ENCODE results near the gene MYB.

The MYB gene

GRCh38 chr6:135215160-135215559 is 34.1 kb downstream of the MYB start:
- no peaks in the 10 kb centered on the region for H3K4me1 ChIP-seq (ENCODE audit: low read depth, poor library complexity, severe bottlenecking)
- TF ChIP-seq CTCF (conservative IDR thresholded peaks at IDR 0.05; ENCODE audit: low read depth, low read length): no peak
- H4K20me1 ChIP-seq (ENCODE audit: insufficient read depth): no peaks in the 10 kb centered on the region
- no peak overlapping the region for H2AFZ ChIP-seq (ENCODE audit: low read depth)
- no peak overlapping the region for H3K4me3 ChIP-seq (IDR thresholded peaks at IDR 0.05; ENCODE audit: insufficient read depth, low read depth, low read length)
- no peak overlapping the region for H3K27ac ChIP-seq
- H3K79me2 ChIP-seq (ENCODE audit: insufficient read depth, low read depth): no peaks in the 10 kb centered on the region
- H3K9ac ChIP-seq: no peak overlapping the region
- no peaks in the 10 kb centered on the region for H3K27me3 ChIP-seq (ENCODE audit: insufficient read depth, low read depth)
- 0 out of 2 replicates have a peak, but pooled peaks cover 8% of the 10 kb centered on the region for H3K36me3 ChIP-seq (ENCODE audit: insufficient read depth)
- no peak overlapping the region for H3K4me2 ChIP-seq

DNA sequence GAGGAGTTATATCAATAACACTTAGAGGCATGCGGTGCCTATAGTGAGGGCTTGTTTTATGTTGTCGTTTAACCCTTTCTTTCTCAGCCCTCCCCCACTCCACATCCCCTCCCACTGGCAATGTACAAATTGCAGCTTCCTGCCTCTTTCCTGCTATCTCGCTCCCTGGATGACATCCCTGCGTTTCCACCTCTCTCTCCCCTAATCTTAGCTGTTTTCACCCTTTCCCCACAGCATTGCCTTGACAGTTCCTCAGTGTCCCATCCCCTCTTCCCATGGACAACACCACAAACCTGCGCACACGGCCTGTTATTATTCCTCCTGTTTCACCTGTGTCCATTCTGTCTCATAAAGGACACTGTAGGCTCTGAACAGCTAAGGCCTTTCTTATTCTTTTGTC is 34.5 kb downstream of the MYB start:
- Histone ChIP-seq H3K4me3 (IDR thresholded peaks at IDR 0.05; ENCODE audit: insufficient read depth, low read depth, low read length) (no peak overlapping the region), H3K27me3 (ENCODE audit: insufficient read depth, low read depth) (no peaks in the 10 kb centered on the region), H2AFZ (ENCODE audit: low read depth) (no peak overlapping the region), H3K79me2 (ENCODE audit: insufficient read depth, low read depth) (no peaks in the 10 kb centered on the region), H3K27ac (no peak overlapping the region), H3K9ac (no peak overlapping the region), H4K20me1 (ENCODE audit: insufficient read depth) (no peaks in the 10 kb centered on the region), H3K4me2 (no peak overlapping the region), H3K36me3 (ENCODE audit: insufficient read depth) (0 out of 2 replicates have a peak, but pooled peaks cover 8% of the 10 kb centered on the region), H3K4me1 (ENCODE audit: low read depth, poor library complexity, severe bottlenecking) (no peaks in the 10 kb centered on the region)
- no peak for TF ChIP-seq CTCF (conservative IDR thresholded peaks at IDR 0.05; ENCODE audit: low read depth, low read length)

GRCh38 chr6:135217663-135218062 is 36.6 kb downstream of the MYB start:
- Histone ChIP-seq H3K4me3 (IDR thresholded peaks at IDR 0.05; ENCODE audit: insufficient read depth, low read depth, low read length) (no peak overlapping the region), H3K4me2 (no peak overlapping the region), H2AFZ (ENCODE audit: low read depth) (no peak overlapping the region), H3K4me1 (ENCODE audit: low read depth, poor library complexity, severe bottlenecking) (peaks cover 8% of the 10 kb centered on the region), H3K27me3 (ENCODE audit: insufficient read depth, low read depth) (no peaks in the 10 kb centered on the region), H3K36me3 (ENCODE audit: insufficient read depth) (0 out of 2 replicates have a peak, but pooled peaks cover 8% of the 10 kb centered on the region), H4K20me1 (ENCODE audit: insufficient read depth) (no peaks in the 10 kb centered on the region), H3K9ac (no peak overlapping the region), H3K27ac (no peak overlapping the region), H3K79me2 (ENCODE audit: insufficient read depth, low read depth) (no peaks in the 10 kb centered on the region)
- no peak for TF ChIP-seq CTCF (conservative IDR thresholded peaks at IDR 0.05; ENCODE audit: low read depth, low read length)

DNA sequence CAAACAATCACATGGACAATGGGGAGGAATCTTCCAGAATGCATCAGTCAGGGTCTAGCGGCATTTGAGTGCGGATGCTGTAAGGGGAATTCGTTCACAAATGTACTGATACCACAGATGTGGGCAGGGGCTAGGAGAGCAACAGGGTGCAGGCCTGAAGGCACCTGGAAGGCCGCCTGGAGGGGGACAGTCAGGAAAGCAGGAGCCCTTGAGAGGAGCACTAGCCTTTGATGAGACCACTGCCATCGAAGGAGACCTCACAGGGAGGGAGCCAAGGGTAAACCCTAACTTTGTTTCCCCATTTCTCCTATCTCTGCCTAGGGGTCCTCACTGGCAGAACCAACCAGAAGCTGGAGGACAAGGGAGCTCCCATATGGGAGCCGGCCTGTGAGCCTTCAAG is 38.2 kb downstream of the MYB start:
- Histone ChIP-seq H3K27ac (no peak overlapping the region), H4K20me1 (ENCODE audit: insufficient read depth) (no peaks in the 10 kb centered on the region), H2AFZ (ENCODE audit: low read depth) (no peak overlapping the region), H3K4me3 (IDR thresholded peaks at IDR 0.05; ENCODE audit: insufficient read depth, low read depth, low read length) (no peak overlapping the region), H3K4me1 (ENCODE audit: low read depth, poor library complexity, severe bottlenecking) (peaks cover 22% of the 10 kb centered on the region), H3K36me3 (ENCODE audit: insufficient read depth) (0 out of 2 replicates have a peak, but pooled peaks cover 8% of the 10 kb centered on the region), H3K27me3 (ENCODE audit: insufficient read depth, low read depth) (no peaks in the 10 kb centered on the region), H3K79me2 (ENCODE audit: insufficient read depth, low read depth) (no peaks in the 10 kb centered on the region), H3K9ac (no peak overlapping the region), H3K4me2 (no peak overlapping the region)
- no peak for TF ChIP-seq CTCF (conservative IDR thresholded peaks at IDR 0.05; ENCODE audit: low read depth, low read length)

Data from KMS-11 (cell line).